ENCODE results near the gene JHY. TPM values are rescaled to one million over a fixed set of nuclear protein-coding genes. Genes with fewer than 3 reads are reported as not detected.

The JHY gene
- total and polyA plus RNA-seq, 2 of the 4 experiments (the other 2 are of a cell fraction), result 0.51 to 0.54 TPM

GRCh38 chr11:122851366-122851966, 31.1 kb upstream of the JHY start:
- POLR2A ChIA-PET (ENCODE audit: unreplicated experiment), result no interaction called here

More at GRCh38 chr11:122851366-122851966, 31.1 kb upstream of the JHY start:
- Histone ChIP-seq H3K9me3 (ENCODE audit: control insufficient read depth, insufficient read depth, low read length) (no peaks in the 10 kb centered on the region), H3K9me1 (ENCODE audit: insufficient read depth, low read length) (no peaks in the 10 kb centered on the region), H2BK15ac (ENCODE audit: low read depth, low read length) (no peak overlapping the region), H3K27me3 (ENCODE audit: control insufficient read depth, insufficient read depth, low read length) (no peaks in the 10 kb centered on the region), H3K27ac (ENCODE audit: insufficient read depth, low read length) (no peak overlapping the region), H3K4ac (ENCODE audit: low read depth, low read length) (no peak overlapping the region), H3K18ac (ENCODE audit: low read depth, low read length) (no peak overlapping the region), H3K79me1 (ENCODE audit: low read depth in 1 of 2, low read length in 2 of 2) (no peaks in the 10 kb centered on the region), H3K36me3 (ENCODE audit: control insufficient read depth, insufficient read depth, low read length) (no peaks in the 10 kb centered on the region), H3K56ac (ENCODE audit: extremely low read depth, insufficient read depth, low read length) (no peak overlapping the region), H3K4me3 (ENCODE audit: insufficient read depth, low read depth, low read length) (no peak overlapping the region), H3K23ac (ENCODE audit: low read depth, low read length) (no peak overlapping the region), H4K8ac (ENCODE audit: low read depth in 2 of 2, low read length in 2 of 2) (no peak overlapping the region), H2BK20ac (ENCODE audit: low read depth, low read length) (no peak overlapping the region), H4K91ac (ENCODE audit: insufficient read depth, low read depth, low read length) (no peak overlapping the region), H2AK5ac (ENCODE audit: low read depth, low read length) (no peak overlapping the region), H2BK5ac (ENCODE audit: low read depth, low read length, poor library complexity, severe bottlenecking) (no peak overlapping the region), H2AK9ac (replicated peaks; ENCODE audit: low read depth, low read length, poor library complexity) (no peak overlapping the region), H3K4me1 (ENCODE audit: control insufficient read depth, insufficient read depth, low read length) (peaks cover 3% of the 10 kb centered on the region; the same call in 1 of the 2 replicates), H3K14ac (replicated peaks; ENCODE audit: low read depth, low read length) (no peak overlapping the region), H2AFZ (replicated peaks; ENCODE audit: low read length, poor library complexity) (no peak overlapping the region), H3K9ac (ENCODE audit: low read depth, low read length) (no peak overlapping the region), H3K4me2 (ENCODE audit: low read depth, low read length) (no peak overlapping the region), H4K5ac (ENCODE audit: low read depth, low read length) (no peak overlapping the region), H2BK120ac (ENCODE audit: low read depth, low read length) (no peak overlapping the region), H4K20me1 (ENCODE audit: insufficient read depth, low read length) (no peaks in the 10 kb centered on the region)
- no peak for DNase-seq
- in situ Hi-C loops (cut with MboI; ENCODE audit: low sequenced_read_pairs) (loop anchor here (5.0 to 25.0 kb wide), 3 partner anchors 54 to 411 kb away; no protein-coding TSS in a partner anchor), intact Hi-C loops (cut with micrococcal nuclease) (loop anchor here (5.0 kb wide), 1 partner anchor 69 kb away; no protein-coding TSS in a partner anchor), dilution Hi-C loops (cut with HindIII; ENCODE audit: low sequenced_read_pairs, unreplicated experiment) (loop anchor here (25.0 kb wide), 1 partner anchor 186 kb away; no protein-coding TSS in a partner anchor)
- CTCF ChIA-PET, result interaction anchor here (0.6 to 2.9 kb wide), 3 partner anchors 55 to 218 kb away, joined by 3 to 20 read pairs (median 4); no protein-coding TSS in a partner anchor
- ATAC-seq (ENCODE audit: low read depth), result no peak
- no TSS peak for BruUV-seq (replicated peaks)
- TF ChIP-seq CTCF (conservative IDR thresholded peaks at IDR 0.05; ENCODE audit: low read depth, low read length) (no peak), RFX5 (IDR thresholded peaks at IDR 0.05; ENCODE audit: low read depth, low read length) (no peak), ELK1 (IDR thresholded peaks at IDR 0.05; ENCODE audit: borderline replicate concordance, low read depth, low read length) (no peak), MAZ (IDR thresholded peaks at IDR 0.05; ENCODE audit: borderline replicate concordance, low read depth, low read length) (no peak), MXI1 (IDR thresholded peaks at IDR 0.05; ENCODE audit: borderline replicate concordance, low read depth, low read length) (no peak), RCOR1 (IDR thresholded peaks at IDR 0.05; ENCODE audit: insufficient replicate concordance, low read length) (no peak), NFE2L2 (IDR thresholded peaks at IDR 0.05; ENCODE audit: low read depth, low read length) (no peak), BHLHE40 (IDR thresholded peaks at IDR 0.05; ENCODE audit: low read depth, low read length) (no peak), FOS (IDR thresholded peaks at IDR 0.05; ENCODE audit: low read depth, low read length) (no peak), USF2 (IDR thresholded peaks at IDR 0.05; ENCODE audit: low read depth, low read length) (no peak), MAFK (IDR thresholded peaks at IDR 0.05; ENCODE audit: low read depth, low read length) (no peak)
- 90% methylated on average over 2 of the region's 12 CpGs; no CpG with 5 or more reads in 1 of the 2 experiments for WGBS, 2 experiments (ENCODE audit: extremely low coverage in 2 of 2, insufficient read length in 1 of 2)
